ENCODE data around the gene POU2F1. TPM values are rescaled to one million over a fixed set of nuclear protein-coding genes. Genes with fewer than 3 reads are reported as not detected.

POU2F1 gene
- total and polyA plus RNA-seq, 2 donors (not counting 1 experiment from before 2014, with no cell fraction given): 5.2 to 48.8 TPM

GRCh38 chr1:167425482-167425881 lies 204.8 kb downstream of the POU2F1 start:
- WGBS (ENCODE audit: insufficient coverage): 100% methylated on average over 4 of the region's 7 CpGs
- no peaks in the 10 kb centered on the region for H3K9me3 ChIP-seq (ENCODE audit: control extremely low read depth in 1 of 3, control insufficient read depth in 2 of 3, insufficient read depth in 1 of 3, low read length in 2 of 3)
- H3K9ac ChIP-seq (ENCODE audit: low read length): no peak overlapping the region
- POLR2A ChIA-PET: no interaction called here
- ATAC-seq (ENCODE audit: low read depth) (no peak), DNase-seq (no peak)
- H3K4me1 ChIP-seq (ENCODE audit: control insufficient read depth in 2 of 2, insufficient read depth in 2 of 2, low read length in 2 of 2): peaks cover 12 to 17% of the 10 kb centered on the region in 2 donors
- no peak overlapping the region for H3K27ac ChIP-seq (ENCODE audit: low read length in 2 of 2)
- intact Hi-C loops (cut with micrococcal nuclease): no loop called here
- no peaks in the 10 kb centered on the region for H3K79me2 ChIP-seq (ENCODE audit: control insufficient read depth, insufficient read depth, low read length)
- Mint-ChIP-seq H3K27ac (no peak overlapping the region), H3K27me3 (no peaks in the 10 kb centered on the region), H3K4me1 (peaks cover 18% of the 10 kb centered on the region), H3K9me3 (ENCODE audit: insufficient read depth) (no peaks in the 10 kb centered on the region), H3K4me3 (no peak overlapping the region)
- no peak overlapping the region for H3K4me2 ChIP-seq (replicated peaks; ENCODE audit: low read depth, low read length, poor library complexity, severe bottlenecking)
- H4K20me1 ChIP-seq (ENCODE audit: control insufficient read depth, insufficient read depth, low read length, poor library complexity, severe bottlenecking): no peaks in the 10 kb centered on the region
- no peaks in the 10 kb centered on the region for H3K27me3 ChIP-seq (replicated peaks in 1 of 4; ENCODE audit: control extremely low read depth in 1 of 4, control insufficient read depth in 3 of 4, insufficient read depth in 4 of 4, low read length in 3 of 4)
- peaks cover 2 to 7% of the 10 kb centered on the region in 2 experiments for H3K36me3 ChIP-seq (replicated peaks in 1 of 2; ENCODE audit: control extremely low read depth in 1 of 2, control insufficient read depth in 1 of 2, extremely low read depth in 1 of 2, insufficient read depth in 2 of 2, low read length in 1 of 2)
- H3K4me3 ChIP-seq (ENCODE audit: control extremely low read depth in 1 of 5, extremely low read depth in 1 of 5, insufficient read depth in 1 of 5, low read depth in 2 of 5, low read length in 4 of 5): no peak overlapping the region
- CTCF ChIA-PET: interaction anchor here (2.1 kb wide), 1 partner anchor 17 kb away, joined by 11 read pairs; no protein-coding TSS in a partner anchor
- TF ChIP-seq CTCF (IDR thresholded peaks at IDR 0.05): no peak
- no peak overlapping the region for H2AFZ ChIP-seq (ENCODE audit: insufficient read depth, low read depth, low read length, poor library complexity, severe bottlenecking)

GRCh38 chr1:167426716-167427115 lies 206.0 kb downstream of the POU2F1 start:
- H3K9me3 ChIP-seq (ENCODE audit: control extremely low read depth in 1 of 3, control insufficient read depth in 2 of 3, insufficient read depth in 1 of 3, low read length in 2 of 3): no peaks in the 10 kb centered on the region
- DNase-seq (no peak), ATAC-seq (ENCODE audit: low read depth) (no peak)
- no peaks in the 10 kb centered on the region for H3K27me3 ChIP-seq (replicated peaks in 1 of 4; ENCODE audit: control extremely low read depth in 1 of 4, control insufficient read depth in 3 of 4, insufficient read depth in 4 of 4, low read length in 3 of 4)
- H3K4me3 ChIP-seq (ENCODE audit: control extremely low read depth in 1 of 5, extremely low read depth in 1 of 5, insufficient read depth in 1 of 5, low read depth in 2 of 5, low read length in 4 of 5): no peak overlapping the region
- no peaks in the 10 kb centered on the region for H3K79me2 ChIP-seq (ENCODE audit: control insufficient read depth, insufficient read depth, low read length)
- no peak overlapping the region for H3K4me3 Mint-ChIP-seq
- intact Hi-C loops (cut with micrococcal nuclease): no loop called here
- no peak for TF ChIP-seq EZH2 (IDR thresholded peaks at IDR 0.05; ENCODE audit: borderline replicate concordance, insufficient read depth, low read depth, low read length, poor library complexity, severe bottlenecking)
- TF ChIP-seq CTCF (IDR thresholded peaks at IDR 0.05): no peak
- 100% methylated on average over 4 of the region's 4 CpGs for WGBS (ENCODE audit: insufficient coverage)
- no peak overlapping the region for H2AFZ ChIP-seq (ENCODE audit: insufficient read depth, low read depth, low read length, poor library complexity, severe bottlenecking)
- no peak overlapping the region for H3K4me2 ChIP-seq (replicated peaks; ENCODE audit: low read depth, low read length, poor library complexity, severe bottlenecking)
- ChIA-PET POLR2A (no interaction called here), CTCF (interaction anchor here (1.4 to 1.5 kb wide), 2 partner anchors 15 to 25 kb away, joined by 3 read pairs; no protein-coding TSS in a partner anchor)
- H3K27me3 Mint-ChIP-seq: no peaks in the 10 kb centered on the region
- H3K9me3 Mint-ChIP-seq (ENCODE audit: insufficient read depth): no peaks in the 10 kb centered on the region
- H3K27ac Mint-ChIP-seq: no peak overlapping the region
- no peak overlapping the region for H3K27ac ChIP-seq (ENCODE audit: low read length in 2 of 2)
- no peaks in the 10 kb centered on the region for H4K20me1 ChIP-seq (ENCODE audit: control insufficient read depth, insufficient read depth, low read length, poor library complexity, severe bottlenecking)
- H3K4me1 Mint-ChIP-seq: peaks cover 30% of the 10 kb centered on the region
- H3K36me3 ChIP-seq (replicated peaks in 1 of 2; ENCODE audit: control extremely low read depth in 1 of 2, control insufficient read depth in 1 of 2, extremely low read depth in 1 of 2, insufficient read depth in 2 of 2, low read length in 1 of 2): peaks cover 2 to 7% of the 10 kb centered on the region in 2 experiments
- no peak overlapping the region for H3K9ac ChIP-seq (ENCODE audit: low read length)
- peaks cover 24 to 29% of the 10 kb centered on the region in 2 donors for H3K4me1 ChIP-seq (ENCODE audit: control insufficient read depth in 2 of 2, insufficient read depth in 2 of 2, low read length in 2 of 2)
